ENCODE results near the gene ADAM11. TPM values are rescaled to one million over a fixed set of nuclear protein-coding genes. Genes with fewer than 3 reads are reported as not detected.

Gene ADAM11
- total RNA-seq, 4 donors from 2014 or later, result under 0.01 to 0.98 (median 0.64) TPM

- intact Hi-C loops (cut with DNase I), result no loop called here
- 93% methylated on average over 6 of the region's 14 CpGs for WGBS
- peaks cover 46 to 50% (median 49%) of the 10 kb centered on the region in 4 donors for H3K4me1 ChIP-seq
These were observed 22.2 kb downstream of the ADAM11 start for GRCh38 chr17:44780845-44781480.

GRCh38 chr17:44781551-44782325 is 22.9 kb downstream of the ADAM11 start:
- peak overlapping the region; percentile 48 to 77 (median 70) for H3K27ac ChIP-seq (replicated peaks in 1 of 4)
- no peaks in the 10 kb centered on the region for H3K27me3 ChIP-seq
- no peaks in the 10 kb centered on the region for H3K36me3 ChIP-seq
- H3K4me3 ChIP-seq, result peak overlapping the region in 1 of 4 donors; percentile 7
- H3K9me3 ChIP-seq, result no peaks in the 10 kb centered on the region
- peaks cover 43 to 49% (median 48%) of the 10 kb centered on the region in 4 donors for H3K4me1 ChIP-seq
- TF ChIP-seq EP300 (IDR thresholded peaks at IDR 0.05) (no peak), POLR2A (IDR thresholded peaks at IDR 0.05; ENCODE audit: low read depth) (no peak), POLR2AphosphoS5 (IDR thresholded peaks at IDR 0.05) (peak in 1 of 2 donors; percentile 34), CTCF (IDR thresholded peaks at IDR 0.05) (no peak)
- WGBS, result 48% methylated on average over 10 of the region's 17 CpGs
- no peak for DNase-seq (ENCODE audit: extremely low spot score)
- intact Hi-C loops (cut with DNase I), result no loop called here

More at GRCh38 chr17:44780845-44781480, 22.2 kb downstream of the ADAM11 start:
- H3K9me3 ChIP-seq, result no peaks in the 10 kb centered on the region
- H3K36me3 ChIP-seq, result no peaks in the 10 kb centered on the region
- no peak overlapping the region for H3K4me3 ChIP-seq
- no peaks in the 10 kb centered on the region for H3K27me3 ChIP-seq
- peak overlapping the region in 3 of 4 donors; percentile 71 to 78 (median 77) for H3K27ac ChIP-seq (replicated peaks in 1 of 4)
- TF ChIP-seq POLR2A (IDR thresholded peaks at IDR 0.05; ENCODE audit: low read depth) (no peak), POLR2AphosphoS5 (IDR thresholded peaks at IDR 0.05) (no peak), CTCF (IDR thresholded peaks at IDR 0.05) (no peak), EP300 (IDR thresholded peaks at IDR 0.05) (no peak)
- DNase-seq (ENCODE audit: extremely low spot score), result no peak

- Histone ChIP-seq H3K9me3 (no peaks in the 10 kb centered on the region), H3K27me3 (no peaks in the 10 kb centered on the region), H3K4me1 (peaks cover 50 to 56% (median 54%) of the 10 kb centered on the region in 4 donors), H3K4me3 (no peak overlapping the region), H3K27ac (replicated peaks in 1 of 4) (peak overlapping the region; percentile 48 to 77 (median 70)), H3K36me3 (no peaks in the 10 kb centered on the region)
- TF ChIP-seq EP300 (IDR thresholded peaks at IDR 0.05) (no peak), CTCF (IDR thresholded peaks at IDR 0.05) (no peak), POLR2A (IDR thresholded peaks at IDR 0.05; ENCODE audit: low read depth) (no peak), POLR2AphosphoS5 (IDR thresholded peaks at IDR 0.05) (no peak)
- DNase-seq (ENCODE audit: extremely low spot score), result no peak
- intact Hi-C loops (cut with DNase I), result no loop called here
- WGBS, result 40% methylated on average over 11 of the region's 11 CpGs
These were observed 23.6 kb downstream of the ADAM11 start for GRCh38 chr17:44782326-44782850.

GRCh38 chr17:44785921-44786320 is 27.1 kb downstream of the ADAM11 start:
- intact Hi-C loops (cut with DNase I), result no loop called here

More at GRCh38 chr17:44785921-44786320, 27.1 kb downstream of the ADAM11 start:
- no peaks in the 10 kb centered on the region for H3K27me3 ChIP-seq
- no peak overlapping the region for H3K4me3 ChIP-seq
- WGBS, result 100% methylated on average over 1 of the region's 7 CpGs
- no peak for DNase-seq (ENCODE audit: extremely low spot score)
- no peak for TF ChIP-seq EP300 (IDR thresholded peaks at IDR 0.05)
- TF ChIP-seq CTCF (IDR thresholded peaks at IDR 0.05), result no peak
- TF ChIP-seq POLR2A (IDR thresholded peaks at IDR 0.05; ENCODE audit: low read depth), result no peak
- TF ChIP-seq POLR2AphosphoS5 (IDR thresholded peaks at IDR 0.05), result no peak
- H3K9me3 ChIP-seq, result no peaks in the 10 kb centered on the region
- peaks cover 36 to 45% (median 42%) of the 10 kb centered on the region in 4 donors for H3K4me1 ChIP-seq
- H3K27ac ChIP-seq (replicated peaks in 1 of 4), result peak overlapping the region in 1 of 4 donors; percentile 57
- H3K36me3 ChIP-seq, result no peaks in the 10 kb centered on the region

Measured in esophagus muscularis mucosa (tissue), 4 donors.